Vagina (tissue), 2 donors: ENCODE results near the gene MARVELD1. TPM values are rescaled to one million over a fixed set of nuclear protein-coding genes. Genes with fewer than 3 reads are reported as not detected.
"Not testable (repeated sequence)": the region's sequence is repeated elsewhere in the genome, so short reads cannot be mapped to it uniquely, and the experiment has no call there.

Source experiments
- DNase-seq, 2 donors: peaks; one replicate each; pipeline ENCODE4 v3.0.0-alpha.2; 2017; ENCODE audit errors: extremely low spot score in 2 of 2
- H3K27ac ChIP-seq: fragments of 200-600 bp; sonication (generic); one replicate; pipeline ENCODE4 v1.5.1; 2019
- H3K27me3 ChIP-seq: fragments of 200-600 bp; sonication (generic); one replicate; pipeline ENCODE4 v1.5.1; 2019
- H3K36me3 ChIP-seq, 2 donors: fragments of 200-600 bp; sonication (generic); one replicate each; pipeline ENCODE4 v1.5.1; 2017 to 2019
- H3K4me1 ChIP-seq: fragments of 200-600 bp; sonication (generic); one replicate; pipeline ENCODE4 v1.5.1; 2019
- H3K4me3 ChIP-seq, 2 donors: fragments of 200-600 bp; sonication (generic); 1 replicate in 1 of 2; 2 replicates in 1 of 2; pipeline ENCODE4 v1.5.1; 2016 to 2019
- H3K9me3 ChIP-seq: fragments of 200-600 bp; sonication (generic); one replicate; pipeline ENCODE4 v1.5.1; 2019
- POLR2A ChIP-seq, 2 donors: fragments of 450-650 bp; IDR thresholded peaks; one replicate each; pipeline ENCODE4 v1.6.1; 2017; ENCODE audit warnings: antibody characterized with exemption in 2 of 2, mild to moderate bottlenecking in 2 of 2, moderate library complexity in 2 of 2
- POLR2AphosphoS5 ChIP-seq, 2 donors: sonication (generic); formaldehyde crosslinking; IDR thresholded peaks; one replicate each; pipeline ENCODE4 v1.9.0; 2017; ENCODE audit warnings: antibody characterized with exemption in 2 of 2, mild to moderate bottlenecking in 2 of 2, low read depth in 1 of 2; ENCODE audit not compliant: insufficient read depth in 1 of 2
- intact Hi-C: fragments of 100-400 bp; cut with DNase I; formaldehyde crosslinking; loops from one replicate; pipeline ENCODE4 v1.15.1; 2023
- total RNA-seq: library from RNA; depleted of rRNA; stranded (reverse); fragments of >200 nt; gene quantifications from one replicate; pipeline ENCODE4 v1.2.3, GENCODE V29; 2016
- TF ChIP-seq, protein P1 (sequence below), 3 experiments: fragments of 450-650 bp in 2 of 3; fragments of 200-600 bp in 1 of 3; sonication (generic) in 1 of 3; IDR thresholded peaks; one replicate each; pipeline ENCODE4 v1.5.1; 2017 to 2019; ENCODE audit warnings: antibody characterized with exemption in 3 of 3, mild to moderate bottlenecking in 2 of 3, moderate library complexity in 2 of 3

The MARVELD1 gene
- total RNA-seq, 1 donor from 2014 or later, result 24.1 TPM

DNA sequence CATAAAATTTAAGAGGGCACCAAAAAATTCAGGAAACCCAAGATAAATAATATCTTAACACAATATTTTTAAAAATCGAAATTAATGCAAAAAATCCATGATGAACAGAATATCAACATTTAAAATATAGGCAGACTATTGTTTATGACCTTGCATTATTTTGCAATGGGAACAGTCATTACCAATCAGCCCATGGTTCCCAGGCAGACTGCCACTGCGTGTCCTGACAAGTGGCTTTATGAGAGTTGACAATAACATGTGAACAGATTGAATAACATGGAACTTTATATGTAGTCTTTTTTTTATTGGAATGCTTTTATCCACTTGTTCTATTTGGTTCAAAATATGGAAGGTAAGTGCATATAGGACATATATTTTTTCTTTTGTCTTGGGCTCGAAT is 23.4 kb upstream of the MARVELD1 start:
- no peaks in the 10 kb centered on the region for H3K36me3 ChIP-seq
- H3K4me1 ChIP-seq, result peaks cover 46% of the 10 kb centered on the region
- peaks cover 4% of the 10 kb centered on the region for H3K9me3 ChIP-seq
- DNase-seq, result no peak
- intact Hi-C loops, result no loop called here
- no peaks in the 10 kb centered on the region for H3K27me3 ChIP-seq
- peak overlapping the region; percentile 96 for H3K27ac ChIP-seq
- TF ChIP-seq POLR2AphosphoS5 (IDR thresholded peaks at IDR 0.05; ENCODE audit: insufficient read depth in 1 of 2, low read depth in 1 of 2), result peak in 1 of 2 donors; percentile 48
- TF ChIP-seq POLR2A (IDR thresholded peaks at IDR 0.05), result no peak
- no peak overlapping the region for H3K4me3 ChIP-seq

DNA sequence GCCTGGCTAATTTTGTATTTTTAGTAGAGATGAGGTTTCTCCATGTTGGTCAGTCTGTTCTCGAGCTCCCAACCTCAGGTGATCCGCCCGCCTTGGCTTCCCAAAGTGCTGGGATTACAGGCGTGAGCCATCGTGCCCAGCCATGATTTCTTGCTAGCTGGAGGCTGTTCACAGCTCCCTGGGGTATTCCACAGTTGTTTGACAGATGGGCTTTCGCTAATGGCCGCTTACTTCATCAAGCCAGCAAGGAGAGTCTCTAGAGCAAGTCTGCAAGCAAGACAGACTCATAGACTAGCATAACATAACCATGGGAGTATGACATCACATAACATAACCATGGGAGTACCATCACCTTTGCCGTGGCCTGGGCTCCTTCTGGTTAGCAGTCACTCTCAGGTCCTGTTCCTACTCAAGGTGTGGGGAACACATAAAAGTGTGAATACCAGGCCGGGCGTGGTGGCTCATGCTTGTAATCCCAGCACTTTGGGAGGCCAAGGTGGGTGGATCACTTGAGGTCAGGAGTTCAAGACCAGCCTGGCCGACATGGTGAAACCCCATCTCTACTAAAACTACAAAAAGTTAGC is 15.4 kb upstream of the MARVELD1 start:
- H3K27ac ChIP-seq, H3K27me3 ChIP-seq, H3K4me3 ChIP-seq, H3K9me3 ChIP-seq, intact Hi-C loops, H3K4me1 ChIP-seq, DNase-seq, H3K36me3 ChIP-seq: not testable (repeated sequence)

DNA sequence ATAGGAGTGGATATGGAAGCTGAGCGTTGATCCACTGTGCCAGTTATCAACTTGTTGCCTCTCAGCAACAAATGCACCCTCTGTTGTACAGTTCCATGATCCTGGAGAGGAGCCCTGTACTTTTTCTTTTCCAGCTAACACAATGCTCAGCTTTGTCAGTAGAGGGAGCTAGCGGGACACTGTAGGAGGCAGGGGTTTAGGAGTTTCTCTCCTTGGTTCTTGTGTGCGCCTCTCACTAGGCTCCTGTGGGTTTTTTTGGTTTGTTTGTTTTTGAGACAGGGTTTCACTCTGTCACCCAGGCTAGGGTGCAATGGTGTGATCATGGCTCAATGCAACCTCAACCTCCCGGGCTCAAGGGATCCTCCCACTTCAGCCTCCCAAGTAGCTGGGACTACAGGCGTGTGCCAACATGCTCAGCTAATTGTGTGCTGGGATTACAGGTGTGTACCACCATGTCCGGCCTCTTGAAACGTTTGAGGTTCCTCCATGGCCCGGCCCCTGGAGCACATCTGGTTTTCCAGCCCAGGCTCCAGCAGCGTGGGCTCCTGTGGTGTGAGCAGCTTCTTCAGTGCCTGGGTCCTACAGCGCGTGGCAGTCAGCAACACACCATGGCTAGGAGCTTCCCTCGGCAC is 12.0 kb upstream of the MARVELD1 start:
- no peak overlapping the region for H3K27ac ChIP-seq
- intact Hi-C loops, result no loop called here
- H3K4me1 ChIP-seq, result no peaks in the 10 kb centered on the region
- H3K9me3 ChIP-seq, result no peaks in the 10 kb centered on the region
- no peaks in the 10 kb centered on the region for H3K27me3 ChIP-seq
- H3K4me3 ChIP-seq, result no peak overlapping the region
- no peaks in the 10 kb centered on the region for H3K36me3 ChIP-seq
- TF ChIP-seq, protein P1, sequence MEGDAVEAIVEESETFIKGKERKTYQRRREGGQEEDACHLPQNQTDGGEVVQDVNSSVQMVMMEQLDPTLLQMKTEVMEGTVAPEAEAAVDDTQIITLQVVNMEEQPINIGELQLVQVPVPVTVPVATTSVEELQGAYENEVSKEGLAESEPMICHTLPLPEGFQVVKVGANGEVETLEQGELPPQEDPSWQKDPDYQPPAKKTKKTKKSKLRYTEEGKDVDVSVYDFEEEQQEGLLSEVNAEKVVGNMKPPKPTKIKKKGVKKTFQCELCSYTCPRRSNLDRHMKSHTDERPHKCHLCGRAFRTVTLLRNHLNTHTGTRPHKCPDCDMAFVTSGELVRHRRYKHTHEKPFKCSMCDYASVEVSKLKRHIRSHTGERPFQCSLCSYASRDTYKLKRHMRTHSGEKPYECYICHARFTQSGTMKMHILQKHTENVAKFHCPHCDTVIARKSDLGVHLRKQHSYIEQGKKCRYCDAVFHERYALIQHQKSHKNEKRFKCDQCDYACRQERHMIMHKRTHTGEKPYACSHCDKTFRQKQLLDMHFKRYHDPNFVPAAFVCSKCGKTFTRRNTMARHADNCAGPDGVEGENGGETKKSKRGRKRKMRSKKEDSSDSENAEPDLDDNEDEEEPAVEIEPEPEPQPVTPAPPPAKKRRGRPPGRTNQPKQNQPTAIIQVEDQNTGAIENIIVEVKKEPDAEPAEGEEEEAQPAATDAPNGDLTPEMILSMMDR (IDR thresholded peaks at IDR 0.05), result peak; percentile 54 to 77 (median 72)
- no peak for TF ChIP-seq POLR2AphosphoS5 (IDR thresholded peaks at IDR 0.05; ENCODE audit: insufficient read depth in 1 of 2, low read depth in 1 of 2)
- DNase-seq, result no peak

DNA sequence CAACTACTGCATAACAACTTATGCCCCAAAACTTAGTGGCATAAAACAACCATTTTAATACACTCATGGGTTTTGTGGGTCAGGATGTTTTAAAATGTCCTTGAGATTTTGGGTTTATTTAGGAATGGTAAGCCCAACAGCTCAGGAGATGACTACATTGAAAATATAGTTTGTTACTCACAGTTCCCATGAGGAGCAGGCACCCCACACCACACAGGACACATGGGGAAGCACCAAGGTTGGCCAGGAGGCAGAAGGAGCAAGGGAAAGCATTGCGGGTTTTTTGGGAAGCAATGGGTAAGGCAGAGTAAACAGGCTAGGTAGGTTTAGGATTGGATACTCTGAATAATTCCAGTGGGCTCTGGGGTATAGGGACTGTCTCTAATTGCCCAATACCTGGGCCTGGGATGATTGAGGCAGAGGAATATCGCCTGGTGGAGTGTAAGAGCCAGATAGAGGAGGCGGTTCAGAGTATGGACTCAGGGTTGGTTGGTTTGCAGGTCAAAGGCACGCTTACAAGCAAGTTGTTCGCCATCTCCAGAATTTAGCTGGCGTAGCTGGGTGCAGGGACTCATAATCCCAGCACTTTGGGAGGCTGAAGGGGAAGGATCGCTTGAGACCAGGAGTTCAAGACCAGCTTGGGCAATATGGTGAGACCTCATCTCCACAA is 10.0 kb upstream of the MARVELD1 start:
- intact Hi-C loops, result no loop called here
- H3K4me1 ChIP-seq, result peaks cover 7% of the 10 kb centered on the region
- DNase-seq, result no peak
- no peaks in the 10 kb centered on the region for H3K36me3 ChIP-seq
- TF ChIP-seq POLR2A (IDR thresholded peaks at IDR 0.05) (no peak), POLR2AphosphoS5 (IDR thresholded peaks at IDR 0.05; ENCODE audit: insufficient read depth in 1 of 2, low read depth in 1 of 2) (no peak)
- TF ChIP-seq, protein P1 (IDR thresholded peaks at IDR 0.05), result no peak
- H3K27me3 ChIP-seq, result no peaks in the 10 kb centered on the region
- H3K4me3 ChIP-seq, result no peak overlapping the region
- no peak overlapping the region for H3K27ac ChIP-seq
- H3K9me3 ChIP-seq, result no peaks in the 10 kb centered on the region

DNA sequence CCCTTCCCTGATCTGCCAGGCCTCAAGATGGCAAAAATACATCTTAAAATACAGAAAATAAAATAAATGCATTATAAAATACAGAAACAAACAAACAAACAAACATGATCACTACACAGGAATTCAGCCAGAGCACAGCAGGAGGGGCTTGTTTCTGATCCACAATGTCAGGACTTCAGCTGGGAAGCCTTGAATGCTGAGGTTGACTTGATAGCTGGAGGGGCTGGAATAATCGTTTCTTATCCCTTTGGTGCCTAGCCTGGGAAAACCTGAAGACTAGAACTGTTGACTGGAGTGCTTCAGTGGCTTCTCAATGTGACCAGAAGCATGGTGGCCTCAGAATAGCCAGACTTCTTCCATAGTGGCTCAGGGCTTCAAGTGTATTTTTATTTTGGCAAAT is 9.2 kb upstream of the MARVELD1 start:
- no peaks in the 10 kb centered on the region for H3K27me3 ChIP-seq
- no peak for DNase-seq
- no peaks in the 10 kb centered on the region for H3K9me3 ChIP-seq
- no peak overlapping the region for H3K4me3 ChIP-seq
- H3K4me1 ChIP-seq, result peaks cover 13% of the 10 kb centered on the region
- no peak overlapping the region for H3K27ac ChIP-seq
- intact Hi-C loops, result no loop called here
- no peak for TF ChIP-seq POLR2A (IDR thresholded peaks at IDR 0.05)
- TF ChIP-seq, protein P1 (IDR thresholded peaks at IDR 0.05), result no peak
- no peak for TF ChIP-seq POLR2AphosphoS5 (IDR thresholded peaks at IDR 0.05; ENCODE audit: insufficient read depth in 1 of 2, low read depth in 1 of 2)
- no peaks in the 10 kb centered on the region for H3K36me3 ChIP-seq
